ENCODE results near the gene SLC49A3. TPM values are rescaled to one million over a fixed set of nuclear protein-coding genes. Genes with fewer than 3 reads are reported as not detected.

The SLC49A3 gene
- total and polyA plus RNA-seq, 2 of the 13 experiments (the other 11 are each of a cell fraction or from before 2014, with no cell fraction given) = 0.07 to 0.17 TPM

- no CpG with 5 or more reads among the region's 7 CpGs for WGBS (ENCODE audit: low lambda C conversion rate)
- no peaks in the 10 kb centered on the region for H3K79me2 ChIP-seq (ENCODE audit: insufficient read depth, low read length)
- no peak overlapping the region for H3K27ac ChIP-seq (ENCODE audit: extremely low read length, insufficient read depth, low read length)
- H3K9me3 ChIP-seq (ENCODE audit: low read length) = no peaks in the 10 kb centered on the region
- H2AFZ ChIP-seq (ENCODE audit: low read length) = no peak overlapping the region
- H3K36me3 ChIP-seq (replicated peaks in 1 of 2; ENCODE audit: control insufficient read depth in 1 of 2, insufficient read depth in 2 of 2, low read length in 2 of 2) = no peaks in the 10 kb centered on the region
- in situ Hi-C loops (cut with HindIII; ENCODE audit: extremely low pct_ligation_motif_present, low pct_unique_long_range_greater_than_20kb) (no loop called here), intact Hi-C loops (cut with micrococcal nuclease; ENCODE audit: unreplicated experiment) (no loop called here)
- POLR2A ChIA-PET = interaction anchor here (1.2 kb wide), 1 partner anchor 25 kb away, joined by 3 read pairs; the partner anchor contains the start of genes ATP5ME and MYL5
- ATAC-seq = no peak
- CTCF ChIA-PET (ENCODE audit: low intra/inter-chr PET ratio, low total read pairs) = no interaction called here
- no peak overlapping the region for H3K4me2 ChIP-seq (ENCODE audit: low read depth, low read length)
- FAIRE-seq = no peak
- peaks cover 35% of the 10 kb centered on the region for H3K4me1 ChIP-seq (ENCODE audit: insufficient read depth, low read length)
- TF ChIP-seq CSRNP1 (CRISPR knock-in tag; IDR thresholded peaks at IDR 0.05) = no peak
- no peak for TF ChIP-seq TCF7L2 (IDR thresholded peaks at IDR 0.05; ENCODE audit: low read depth, low read length)
- H4K20me1 ChIP-seq (ENCODE audit: insufficient read depth, low read length) = no peaks in the 10 kb centered on the region
- no peak overlapping the region for H3K9ac ChIP-seq (ENCODE audit: insufficient read depth, low read depth, low read length)
- H3K27me3 ChIP-seq (ENCODE audit: control insufficient read depth in 1 of 2, insufficient read depth in 2 of 2, low read length in 2 of 2) = peaks cover 16 to 63% of the 10 kb centered on the region in 2 experiments
- no TSS peak for BruUV-seq (replicated peaks)
- H3K4me3 ChIP-seq (replicated peaks in 1 of 3; ENCODE audit: insufficient read depth in 1 of 3, low read depth in 2 of 3, low read length in 3 of 3) = no peak overlapping the region
- DNase-seq (ENCODE audit: low spot score) = no peak
Measured at GRCh38 chr4:649293-649625, 39.7 kb downstream of the SLC49A3 start.

DNA sequence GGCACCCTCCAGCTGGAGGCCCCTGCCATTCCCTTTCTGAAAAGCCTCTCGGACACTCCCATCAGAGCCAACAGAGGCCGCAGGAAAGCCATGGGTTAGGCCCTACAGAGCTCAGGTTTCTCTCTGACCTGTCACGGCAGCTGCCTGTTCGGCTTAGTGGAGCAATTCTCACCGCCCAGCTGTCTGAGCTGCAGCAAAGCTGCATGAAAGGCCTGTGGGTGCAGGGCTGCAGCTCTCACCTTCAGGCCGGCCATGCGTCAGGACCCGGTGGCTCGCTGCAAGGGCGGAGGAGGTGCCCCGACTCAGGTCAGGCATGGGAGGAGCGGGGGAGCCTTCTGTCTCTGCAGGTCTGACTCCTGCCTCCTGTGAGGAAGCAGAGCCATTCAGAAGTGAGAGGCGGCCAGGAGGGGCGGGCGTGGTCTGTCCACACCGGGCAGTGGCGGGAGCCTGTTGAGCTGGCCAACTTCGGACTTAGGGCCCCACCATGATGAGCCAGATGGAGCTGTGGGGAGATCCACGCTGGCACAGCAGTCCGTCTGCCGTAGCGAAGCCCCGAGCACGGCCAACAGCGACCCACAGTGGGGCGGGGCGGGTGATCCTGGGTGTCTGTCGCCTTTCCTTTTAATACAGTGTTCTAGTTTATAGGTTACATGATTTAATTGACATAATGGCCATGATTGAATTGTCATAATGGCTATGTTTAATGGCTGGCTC lies 40.2 kb downstream of the SLC49A3 start:
- DNase-seq (ENCODE audit: low spot score) = peak; percentile 35
- FAIRE-seq = no peak
- 79% methylated on average over 9 of the region's 28 CpGs for WGBS (ENCODE audit: low lambda C conversion rate)
- intact Hi-C loops (cut with micrococcal nuclease; ENCODE audit: unreplicated experiment) (no loop called here), in situ Hi-C loops (cut with HindIII; ENCODE audit: extremely low pct_ligation_motif_present, low pct_unique_long_range_greater_than_20kb) (no loop called here)
- no peaks in the 10 kb centered on the region for H3K9me3 ChIP-seq (ENCODE audit: low read length)
- no peaks in the 10 kb centered on the region for H4K20me1 ChIP-seq (ENCODE audit: insufficient read depth, low read length)
- ChIA-PET POLR2A (interaction anchor here (1.2 kb wide), 1 partner anchor 25 kb away, joined by 3 read pairs; the partner anchor contains the start of genes ATP5ME and MYL5), CTCF (ENCODE audit: low intra/inter-chr PET ratio, low total read pairs) (no interaction called here)
- H3K27ac ChIP-seq (ENCODE audit: extremely low read length, insufficient read depth, low read length) = no peak overlapping the region
- H2AFZ ChIP-seq (ENCODE audit: low read length) = no peak overlapping the region
- H3K36me3 ChIP-seq (replicated peaks in 1 of 2; ENCODE audit: control insufficient read depth in 1 of 2, insufficient read depth in 2 of 2, low read length in 2 of 2) = no peaks in the 10 kb centered on the region
- H3K79me2 ChIP-seq (ENCODE audit: insufficient read depth, low read length) = no peaks in the 10 kb centered on the region
- H3K9ac ChIP-seq (ENCODE audit: insufficient read depth, low read depth, low read length) = no peak overlapping the region
- peak; percentile 76 for ATAC-seq
- peak overlapping the region; percentile 60 for H3K4me2 ChIP-seq (ENCODE audit: low read depth, low read length)
- peak overlapping the region; percentile 11 to 48 (median 28); a peak in 3 of 6 replicates for H3K4me3 ChIP-seq (replicated peaks in 1 of 3; ENCODE audit: insufficient read depth in 1 of 3, low read depth in 2 of 3, low read length in 3 of 3)
- peaks cover 35% of the 10 kb centered on the region for H3K4me1 ChIP-seq (ENCODE audit: insufficient read depth, low read length)
- peaks cover 14 to 58% of the 10 kb centered on the region in 2 experiments for H3K27me3 ChIP-seq (ENCODE audit: control insufficient read depth in 1 of 2, insufficient read depth in 2 of 2, low read length in 2 of 2)
- no TSS peak for BruUV-seq (replicated peaks)
- TF ChIP-seq ZNF614 (CRISPR knock-in tag; IDR thresholded peaks at IDR 0.05; ENCODE audit: borderline replicate concordance) (no peak), SMAD3 (CRISPR knock-in tag; IDR thresholded peaks at IDR 0.05) (no peak), ZNF12 (CRISPR knock-in tag; IDR thresholded peaks at IDR 0.05) (no peak), THYN1 (CRISPR knock-in tag; IDR thresholded peaks at IDR 0.05; ENCODE audit: borderline replicate concordance, low read depth) (no peak), ZNF768 (CRISPR knock-in tag; IDR thresholded peaks at IDR 0.05) (peak; percentile 18; the same call in 1 of the 2 replicates), GTF3A (CRISPR knock-in tag; conservative IDR thresholded peaks at IDR 0.05) (no peak), MTF1 (CRISPR knock-in tag; IDR thresholded peaks at IDR 0.05) (no peak), FOXA1 (IDR thresholded peaks at IDR 0.05) (no peak), FOXA1 (CRISPR knock-in tag; IDR thresholded peaks at IDR 0.05) (no peak), ZNF230 (CRISPR knock-in tag; IDR thresholded peaks at IDR 0.05) (no peak), ZNF232 (CRISPR knock-in tag; IDR thresholded peaks at IDR 0.05; ENCODE audit: borderline replicate concordance) (0 out of 2 replicates have a peak, but pooled peaks have one; percentile 36), ZSCAN25 (CRISPR knock-in tag; IDR thresholded peaks at IDR 0.05) (no peak), HHEX (CRISPR knock-in tag; IDR thresholded peaks at IDR 0.05) (no peak), STAG1 (CRISPR knock-in tag; IDR thresholded peaks at IDR 0.05) (0 out of 2 replicates have a peak, but pooled peaks have one; percentile 6), ZNF451 (CRISPR knock-in tag; IDR thresholded peaks at IDR 0.05) (no peak)
